ENCODE measurements around the gene RAB38.

Gene RAB38

DNA sequence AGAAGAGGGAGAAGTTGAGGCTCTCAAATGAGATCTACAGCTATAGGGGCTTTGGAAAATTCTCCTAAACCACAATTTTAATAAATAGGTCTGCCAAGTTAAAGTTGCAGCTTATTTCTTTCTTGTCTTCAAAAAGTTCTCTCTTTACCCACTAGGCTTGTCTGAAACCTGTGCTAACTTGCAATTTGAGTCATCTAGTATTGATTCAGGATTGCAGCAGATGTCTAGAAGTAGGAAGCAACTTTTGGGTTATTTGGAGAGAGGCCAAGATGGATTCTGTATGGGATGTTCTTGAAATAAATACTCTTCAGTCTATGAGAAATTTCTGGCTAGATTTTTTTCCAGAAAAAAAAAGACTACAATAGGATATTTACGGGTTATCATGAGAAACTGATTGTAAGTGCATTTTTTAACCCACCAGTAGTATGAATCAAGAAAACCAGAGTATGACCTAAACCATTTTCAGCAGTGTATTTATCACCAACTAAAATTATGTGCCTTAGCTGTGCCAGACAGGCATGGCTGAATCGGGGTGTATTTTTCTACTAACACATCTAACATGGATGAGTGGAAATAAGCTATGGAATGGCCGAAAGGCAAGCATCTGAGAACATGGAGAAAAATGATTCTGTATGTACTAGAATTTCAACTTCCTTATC lies 4.9 kb upstream of the RAB38 start:
- Histone ChIP-seq H3K36me3 (no peaks in the 10 kb centered on the region), H3K27me3 (no peaks in the 10 kb centered on the region), H3K4me1 (peaks cover 0 to 17% (median 11%) of the 10 kb centered on the region in 4 donors), H3K4me3 (no peak overlapping the region), H3K27ac (no peak overlapping the region), H3K9me3 (no peaks in the 10 kb centered on the region)
- intact Hi-C loops (cut with DNase I; ENCODE audit: low total_unique reads) = no loop called here
- DNase-seq = no peak
- no peak for TF ChIP-seq CTCF (IDR thresholded peaks at IDR 0.05)

DNA sequence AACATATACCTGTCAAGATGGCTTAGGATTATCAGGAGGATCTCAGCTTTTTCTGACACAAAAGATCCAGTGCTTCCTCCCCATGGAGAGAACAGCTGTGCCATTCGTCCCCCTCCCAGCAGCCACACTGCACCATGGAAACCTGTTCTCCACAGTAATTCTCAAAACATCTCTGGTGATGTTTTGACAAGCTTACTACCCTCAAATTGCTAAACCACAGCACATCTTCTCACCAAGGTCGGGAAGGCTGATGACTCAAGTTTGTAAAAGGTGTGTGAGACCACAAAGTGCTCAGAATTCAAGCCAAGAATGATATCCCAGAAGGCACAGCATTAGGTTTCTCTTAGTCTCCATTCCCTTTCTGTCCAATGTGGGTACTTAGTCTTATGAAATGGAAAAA lies 3.9 kb upstream of the RAB38 start:
- DNase-seq = no peak
- no peaks in the 10 kb centered on the region for H3K9me3 ChIP-seq
- TF ChIP-seq CTCF (IDR thresholded peaks at IDR 0.05) = no peak
- H3K4me3 ChIP-seq = no peak overlapping the region
- H3K27ac ChIP-seq = no peak overlapping the region
- no peaks in the 10 kb centered on the region for H3K36me3 ChIP-seq
- peaks cover 0 to 27% (median 14%) of the 10 kb centered on the region in 4 donors for H3K4me1 ChIP-seq
- intact Hi-C loops (cut with DNase I; ENCODE audit: low total_unique reads) = no loop called here
- H3K27me3 ChIP-seq = no peaks in the 10 kb centered on the region

DNA sequence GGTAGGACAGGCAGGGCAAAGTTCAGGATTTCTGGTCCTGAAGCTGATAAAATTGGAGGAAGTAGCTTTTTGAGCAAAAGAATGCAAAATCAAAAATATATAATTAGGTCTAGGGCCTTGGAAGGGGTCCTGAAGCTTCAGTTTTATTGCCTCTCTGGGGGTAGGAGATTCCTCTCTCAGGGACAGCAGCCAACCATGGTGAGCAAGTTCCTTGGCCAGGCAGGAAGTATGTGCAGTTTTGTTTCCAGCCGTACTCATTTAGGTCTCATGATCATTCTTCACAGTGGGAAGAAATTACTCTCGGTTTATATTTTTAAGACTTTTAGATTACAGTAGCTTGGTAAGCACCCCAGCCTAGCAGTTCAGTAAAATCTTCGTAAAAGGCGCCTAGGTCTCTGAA lies 2.9 kb upstream of the RAB38 start:
- DNase-seq = no peak
- Histone ChIP-seq H3K27me3 (no peaks in the 10 kb centered on the region), H3K4me1 (peaks cover 0 to 31% (median 14%) of the 10 kb centered on the region in 4 donors), H3K36me3 (no peaks in the 10 kb centered on the region), H3K9me3 (no peaks in the 10 kb centered on the region), H3K4me3 (no peak overlapping the region), H3K27ac (no peak overlapping the region)
- no peak for TF ChIP-seq CTCF (IDR thresholded peaks at IDR 0.05)
- intact Hi-C loops (cut with DNase I; ENCODE audit: low total_unique reads) = no loop called here

GRCh38 chr11:88175569-88176075 lies 379 bp upstream of the RAB38 start:
- H3K27me3 ChIP-seq = no peaks in the 10 kb centered on the region
- no peaks in the 10 kb centered on the region for H3K36me3 ChIP-seq
- TF ChIP-seq CTCF (IDR thresholded peaks at IDR 0.05) = no peak
- no peaks in the 10 kb centered on the region for H3K9me3 ChIP-seq
- H3K27ac ChIP-seq = peak overlapping the region; percentile 56 to 68
- H3K4me1 ChIP-seq = peaks cover 0 to 31% (median 14%) of the 10 kb centered on the region in 4 donors
- H3K4me3 ChIP-seq = peak overlapping the region; percentile 55 to 56
- intact Hi-C loops (cut with DNase I; ENCODE audit: low total_unique reads) = no loop called here
- DNase-seq = no peak

DNA sequence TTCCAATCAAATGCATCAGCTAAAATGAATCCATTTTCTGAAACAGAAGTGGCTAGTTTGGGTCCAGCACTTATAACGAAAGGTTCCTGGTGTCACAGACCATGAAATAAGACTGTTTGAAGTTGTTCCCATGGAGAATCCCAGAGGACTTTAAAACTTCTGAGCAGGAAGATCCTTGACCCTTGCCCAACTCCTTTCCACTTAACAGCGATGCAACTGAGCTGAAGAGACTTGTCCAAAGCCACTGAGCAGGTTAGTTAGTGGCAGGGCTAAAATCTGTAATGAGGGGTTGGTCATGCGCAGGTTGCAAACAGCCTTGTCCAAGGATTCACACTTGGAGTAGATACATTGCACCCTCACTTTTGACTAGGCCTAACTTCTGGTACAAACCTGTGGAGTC lies 1.3 kb downstream of the RAB38 start:
- DNase-seq = no peak
- Histone ChIP-seq H3K9me3 (no peaks in the 10 kb centered on the region), H3K4me3 (no peak overlapping the region), H3K27me3 (no peaks in the 10 kb centered on the region), H3K4me1 (peaks cover 0 to 31% (median 14%) of the 10 kb centered on the region in 4 donors), H3K36me3 (no peaks in the 10 kb centered on the region), H3K27ac (peak overlapping the region in 1 of 2 donors; percentile 68)
- intact Hi-C loops (cut with DNase I; ENCODE audit: low total_unique reads) = no loop called here
- no peak for TF ChIP-seq CTCF (IDR thresholded peaks at IDR 0.05)

Data from tibial artery (tissue), 4 donors.